DOHH2 (cell line): Measurements from ENCODE around the gene PRMT7.

Source experiments
- CTCF ChIP-seq: fragments of 200-600 bp; sonication (generic); IDR thresholded peaks from one replicate; pipeline ENCODE4 v1.5.1; 2014; ENCODE audit warnings: antibody characterized with exemption, mild to moderate bottlenecking, low read depth, low read length; ENCODE audit not compliant: poor library complexity, severe bottlenecking
- EZH2phosphoT487 ChIP-seq: fragments of 200-600 bp; sonication (generic); IDR thresholded peaks from 2 replicates; pipeline ENCODE4 v1.6.1; 2017; ENCODE audit warnings: borderline replicate concordance, mild to moderate bottlenecking, antibody characterized with exemption, low read length, moderate library complexity, mixed read lengths

- TF ChIP-seq EZH2phosphoT487 = no peak
- TF ChIP-seq CTCF = no peak
These were observed 40.1 kb downstream of the PRMT7 start for GRCh38 chr16:68350813-68351350.
